ENCODE measurements around the gene DNLZ.

DNA sequence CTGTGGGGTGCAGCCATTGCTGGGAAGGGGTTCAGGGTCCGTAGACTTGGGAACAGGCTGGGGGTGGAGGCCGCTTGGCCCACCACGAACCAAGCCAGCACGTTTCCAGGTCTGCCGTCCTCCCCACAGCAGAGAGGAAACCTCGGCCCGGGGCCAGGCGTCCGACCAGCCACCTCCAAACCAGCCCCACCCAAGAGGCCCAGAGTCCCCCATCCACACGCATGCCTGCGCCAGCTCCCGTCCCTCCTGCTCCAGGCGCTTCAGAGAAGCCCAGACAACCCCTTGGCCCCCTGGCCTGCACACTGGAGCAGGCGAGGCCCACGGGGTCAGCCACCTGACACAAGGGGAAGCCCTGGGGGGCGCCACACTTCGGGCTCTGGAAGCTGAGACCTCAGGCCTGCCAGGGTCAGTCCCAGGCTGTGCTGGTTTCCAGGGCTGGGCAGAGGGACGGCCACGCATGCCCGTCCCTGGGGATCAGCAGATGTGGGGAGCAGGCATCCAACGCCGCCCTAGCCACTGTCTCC, 6.3 kb downstream of the DNLZ start:
- TF ChIP-seq, protein P1, sequence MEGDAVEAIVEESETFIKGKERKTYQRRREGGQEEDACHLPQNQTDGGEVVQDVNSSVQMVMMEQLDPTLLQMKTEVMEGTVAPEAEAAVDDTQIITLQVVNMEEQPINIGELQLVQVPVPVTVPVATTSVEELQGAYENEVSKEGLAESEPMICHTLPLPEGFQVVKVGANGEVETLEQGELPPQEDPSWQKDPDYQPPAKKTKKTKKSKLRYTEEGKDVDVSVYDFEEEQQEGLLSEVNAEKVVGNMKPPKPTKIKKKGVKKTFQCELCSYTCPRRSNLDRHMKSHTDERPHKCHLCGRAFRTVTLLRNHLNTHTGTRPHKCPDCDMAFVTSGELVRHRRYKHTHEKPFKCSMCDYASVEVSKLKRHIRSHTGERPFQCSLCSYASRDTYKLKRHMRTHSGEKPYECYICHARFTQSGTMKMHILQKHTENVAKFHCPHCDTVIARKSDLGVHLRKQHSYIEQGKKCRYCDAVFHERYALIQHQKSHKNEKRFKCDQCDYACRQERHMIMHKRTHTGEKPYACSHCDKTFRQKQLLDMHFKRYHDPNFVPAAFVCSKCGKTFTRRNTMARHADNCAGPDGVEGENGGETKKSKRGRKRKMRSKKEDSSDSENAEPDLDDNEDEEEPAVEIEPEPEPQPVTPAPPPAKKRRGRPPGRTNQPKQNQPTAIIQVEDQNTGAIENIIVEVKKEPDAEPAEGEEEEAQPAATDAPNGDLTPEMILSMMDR (conservative IDR thresholded peaks at IDR 0.05): no peak
- TF ChIP-seq EZH2 (IDR thresholded peaks at IDR 0.05; ENCODE audit: low read depth): no peak
